Measurements from ENCODE around the gene GJB4.
A peak's percentile ranks its signal among the peaks of the same experiment; 100 is the strongest.
"Not testable (repeated sequence)": the region's sequence is repeated elsewhere in the genome, so short reads cannot be mapped to it uniquely, and the experiment has no call there.

Gene GJB4

GRCh38 chr1:34759503-34760357 is at the start of gene GJB4:
GJB4 (plus strand) TSS chr1:34759740; CDS start chr1:34761255, 1,515 bp downstream.
- H3K4me3 ChIP-seq (ENCODE audit: low read depth, low read length): no peak within 1 kb of the TSS
- no peak for DNase-seq (ENCODE audit: low read depth)

GRCh38 chr1:34710812-34711211 is 48.7 kb upstream of the GJB4 start:
- no peak for DNase-seq (ENCODE audit: low read depth)
- H3K4me3 ChIP-seq (ENCODE audit: low read depth, low read length): no peak overlapping the region

GRCh38 chr1:34711485-34711884 is 48.1 kb upstream of the GJB4 start:
- DNase-seq (ENCODE audit: low read depth): no peak
- no peak overlapping the region for H3K4me3 ChIP-seq (ENCODE audit: low read depth, low read length)

GRCh38 chr1:34712007-34712688 is 47.4 kb upstream of the GJB4 start:
- no peak overlapping the region for H3K4me3 ChIP-seq (ENCODE audit: low read depth, low read length)

GRCh38 chr1:34713443-34713842 is 46.1 kb upstream of the GJB4 start:
- H3K4me3 ChIP-seq (ENCODE audit: low read depth, low read length): no peak overlapping the region
- no peak for DNase-seq (ENCODE audit: low read depth)

More at GRCh38 chr1:34712007-34712688, 47.4 kb upstream of the GJB4 start:
- no peak for DNase-seq (ENCODE audit: low read depth)

- no peak for DNase-seq (ENCODE audit: low read depth)
Measured at GRCh38 chr1:34714386-34714785, 45.2 kb upstream of the GJB4 start.

GRCh38 chr1:34715139-34715538 is 44.4 kb upstream of the GJB4 start:
- no peak for DNase-seq (ENCODE audit: low read depth)
- no peak overlapping the region for H3K4me3 ChIP-seq (ENCODE audit: low read depth, low read length)

More at GRCh38 chr1:34714386-34714785, 45.2 kb upstream of the GJB4 start:
- no peak overlapping the region for H3K4me3 ChIP-seq (ENCODE audit: low read depth, low read length)

GRCh38 chr1:34721241-34721640 is 38.3 kb upstream of the GJB4 start:
- no peak for DNase-seq (ENCODE audit: low read depth)

GRCh38 chr1:34721646-34722355 is 37.7 kb upstream of the GJB4 start:
- no peak overlapping the region for H3K4me3 ChIP-seq (ENCODE audit: low read depth, low read length)
- DNase-seq (ENCODE audit: low read depth): no peak

More at GRCh38 chr1:34721241-34721640, 38.3 kb upstream of the GJB4 start:
- no peak overlapping the region for H3K4me3 ChIP-seq (ENCODE audit: low read depth, low read length)

GRCh38 chr1:34726861-34727260 is 32.7 kb upstream of the GJB4 start:
- no peak overlapping the region for H3K4me3 ChIP-seq (ENCODE audit: low read depth, low read length)
- no peak for DNase-seq (ENCODE audit: low read depth)

GRCh38 chr1:34730485-34730884 is 29.1 kb upstream of the GJB4 start:
- DNase-seq (ENCODE audit: low read depth): no peak
- H3K4me3 ChIP-seq (ENCODE audit: low read depth, low read length): no peak overlapping the region

GRCh38 chr1:34732831-34733230 is 26.7 kb upstream of the GJB4 start:
- not testable (repeated sequence) for H3K4me3 ChIP-seq (ENCODE audit: low read depth, low read length); DNase-seq (ENCODE audit: low read depth)

GRCh38 chr1:34736692-34737091 is 22.8 kb upstream of the GJB4 start:
- DNase-seq (ENCODE audit: low read depth): no peak
- H3K4me3 ChIP-seq (ENCODE audit: low read depth, low read length): no peak overlapping the region

- not testable (repeated sequence) for DNase-seq (ENCODE audit: low read depth); H3K4me3 ChIP-seq (ENCODE audit: low read depth, low read length)
Measured at GRCh38 chr1:34737236-34737635, 22.3 kb upstream of the GJB4 start.

- DNase-seq (ENCODE audit: low read depth): no peak
- H3K4me3 ChIP-seq (ENCODE audit: low read depth, low read length): no peak overlapping the region
Measured at GRCh38 chr1:34739613-34740012, 19.9 kb upstream of the GJB4 start.

GRCh38 chr1:34740161-34740868 is 19.2 kb upstream of the GJB4 start:
- H3K4me3 ChIP-seq (ENCODE audit: low read depth, low read length): no peak overlapping the region
- DNase-seq (ENCODE audit: low read depth): no peak

GRCh38 chr1:34742667-34743270 is 16.8 kb upstream of the GJB4 start:
- DNase-seq (ENCODE audit: low read depth): peak; percentile 8

GRCh38 chr1:34743775-34744174 is 15.8 kb upstream of the GJB4 start:
- no peak for DNase-seq (ENCODE audit: low read depth)
- H3K4me3 ChIP-seq (ENCODE audit: low read depth, low read length): no peak overlapping the region

More at GRCh38 chr1:34742667-34743270, 16.8 kb upstream of the GJB4 start:
- H3K4me3 ChIP-seq (ENCODE audit: low read depth, low read length): no peak overlapping the region

- no peak for DNase-seq (ENCODE audit: low read depth)
- H3K4me3 ChIP-seq (ENCODE audit: low read depth, low read length): no peak overlapping the region
Measured at GRCh38 chr1:34744851-34745250, 14.7 kb upstream of the GJB4 start.

Data from skeletal muscle cell (primary cell).